HG03520 (cell line): Measurements from ENCODE around the gene NAIF1.
"Not testable (repeated sequence)": the region's sequence is repeated elsewhere in the genome, so short reads cannot be mapped to it uniquely, and the experiment has no call there.

Experiments used
- ATAC-seq: cut with Tn5 transposase; IDR thresholded peaks from one replicate; pipeline ENCODE4 v1.9.1; 2021; ENCODE audit warnings: mild to moderate bottlenecking, moderate library complexity; ENCODE audit not compliant: unreplicated experiment

The NAIF1 gene

DNA sequence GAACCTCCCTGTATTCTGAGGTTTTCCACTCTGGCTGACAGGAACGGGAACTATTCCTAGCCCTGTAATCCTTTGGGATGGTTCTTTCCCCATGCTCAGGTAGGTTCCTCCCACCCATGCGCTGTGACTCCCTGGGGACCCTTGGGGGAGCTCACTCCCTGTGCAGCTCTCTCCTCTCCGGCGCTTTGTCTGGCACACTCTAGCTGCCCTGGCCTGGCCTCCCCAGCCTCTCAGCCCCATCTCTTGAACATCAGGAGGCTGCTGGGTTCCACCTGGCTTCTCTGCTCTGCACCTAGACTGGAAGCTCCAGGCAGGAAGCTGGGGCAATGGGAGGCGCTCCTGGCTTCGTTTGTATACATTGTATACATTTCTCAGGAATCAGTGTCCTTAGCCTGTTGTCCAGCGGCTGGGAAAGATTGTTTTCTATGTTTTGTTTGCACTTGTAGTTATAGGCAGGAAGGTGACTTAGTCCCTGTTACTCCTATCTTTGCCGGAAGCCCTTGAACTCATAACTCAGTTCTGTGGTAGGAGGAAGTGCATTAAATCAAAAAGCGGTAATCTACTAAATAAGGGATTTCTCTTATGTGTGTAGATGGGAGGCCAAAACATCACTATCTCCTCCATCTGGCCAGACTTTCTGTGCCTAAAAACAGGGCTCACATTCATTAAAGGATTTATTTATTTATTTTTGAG lies 21.3 kb upstream of the NAIF1 start:
- no peak for ATAC-seq

DNA sequence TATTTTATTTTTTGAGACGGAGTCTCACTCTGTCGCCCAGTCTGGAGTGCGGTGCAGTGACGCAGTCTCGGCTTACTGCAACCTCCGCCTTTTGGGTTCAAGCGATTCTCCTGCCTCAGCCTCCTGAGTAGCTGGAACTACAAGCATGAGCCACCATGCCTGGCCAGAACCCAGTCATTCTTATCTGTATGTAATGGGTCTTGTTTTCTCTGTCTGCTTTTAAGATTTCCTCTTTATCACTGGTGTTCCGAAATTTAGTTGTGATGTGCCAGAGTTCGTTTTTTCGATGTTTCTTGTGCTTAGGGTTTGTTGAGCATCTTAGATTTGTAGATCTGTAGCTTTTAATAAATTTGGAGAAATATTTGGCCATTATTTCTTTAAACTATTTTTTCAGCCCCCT lies 20.1 kb upstream of the NAIF1 start:
- no peak for ATAC-seq

DNA sequence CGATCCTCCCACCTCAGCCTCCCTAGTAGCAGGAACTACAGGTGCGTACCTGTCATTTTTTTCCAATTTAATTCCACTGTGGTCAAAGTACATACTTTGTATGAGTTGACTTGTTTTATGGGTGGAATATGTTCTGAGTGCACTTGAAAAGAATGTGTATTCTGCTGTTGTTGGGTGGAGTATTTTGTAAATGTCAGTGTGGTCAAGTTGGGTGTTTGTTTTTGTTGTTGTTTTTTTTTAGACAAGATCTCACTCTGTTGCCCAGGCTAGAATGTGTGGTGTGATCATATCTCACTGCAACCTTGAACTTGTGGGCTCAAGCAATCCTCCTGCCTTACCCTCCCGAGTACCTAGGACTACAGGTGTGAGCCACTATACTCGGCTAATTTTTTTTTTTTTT lies 18.8 kb upstream of the NAIF1 start:
- ATAC-seq, result no peak

- ATAC-seq, result no peak
Measured at GRCh38 chr9:128084746-128085145, 17.6 kb upstream of the NAIF1 start.

DNA sequence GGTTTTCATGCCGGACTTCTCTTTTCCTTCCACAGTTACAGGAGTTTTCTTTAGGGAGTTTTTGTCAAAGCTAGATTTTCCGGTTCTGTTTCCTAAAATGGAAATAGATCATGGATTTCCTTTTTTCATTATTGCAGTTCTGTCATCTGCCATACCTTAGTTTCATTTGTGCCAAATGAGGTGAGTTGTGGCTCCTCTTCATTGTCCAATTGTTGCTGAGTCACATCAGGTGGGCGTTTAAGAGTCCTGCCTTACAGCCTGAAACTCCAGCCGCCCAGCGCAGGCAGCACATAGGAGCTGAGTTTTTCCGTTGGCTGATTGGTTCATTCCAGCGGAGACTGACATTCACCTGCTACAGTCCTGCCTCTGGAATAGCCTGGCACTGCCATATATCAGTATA lies 15.0 kb upstream of the NAIF1 start:
- ATAC-seq, result no peak

GRCh38 chr9:128081056-128081455 lies 13.9 kb upstream of the NAIF1 start:
- ATAC-seq, result no peak

GRCh38 chr9:128080206-128080605 lies 13.1 kb upstream of the NAIF1 start:
- no peak for ATAC-seq

DNA sequence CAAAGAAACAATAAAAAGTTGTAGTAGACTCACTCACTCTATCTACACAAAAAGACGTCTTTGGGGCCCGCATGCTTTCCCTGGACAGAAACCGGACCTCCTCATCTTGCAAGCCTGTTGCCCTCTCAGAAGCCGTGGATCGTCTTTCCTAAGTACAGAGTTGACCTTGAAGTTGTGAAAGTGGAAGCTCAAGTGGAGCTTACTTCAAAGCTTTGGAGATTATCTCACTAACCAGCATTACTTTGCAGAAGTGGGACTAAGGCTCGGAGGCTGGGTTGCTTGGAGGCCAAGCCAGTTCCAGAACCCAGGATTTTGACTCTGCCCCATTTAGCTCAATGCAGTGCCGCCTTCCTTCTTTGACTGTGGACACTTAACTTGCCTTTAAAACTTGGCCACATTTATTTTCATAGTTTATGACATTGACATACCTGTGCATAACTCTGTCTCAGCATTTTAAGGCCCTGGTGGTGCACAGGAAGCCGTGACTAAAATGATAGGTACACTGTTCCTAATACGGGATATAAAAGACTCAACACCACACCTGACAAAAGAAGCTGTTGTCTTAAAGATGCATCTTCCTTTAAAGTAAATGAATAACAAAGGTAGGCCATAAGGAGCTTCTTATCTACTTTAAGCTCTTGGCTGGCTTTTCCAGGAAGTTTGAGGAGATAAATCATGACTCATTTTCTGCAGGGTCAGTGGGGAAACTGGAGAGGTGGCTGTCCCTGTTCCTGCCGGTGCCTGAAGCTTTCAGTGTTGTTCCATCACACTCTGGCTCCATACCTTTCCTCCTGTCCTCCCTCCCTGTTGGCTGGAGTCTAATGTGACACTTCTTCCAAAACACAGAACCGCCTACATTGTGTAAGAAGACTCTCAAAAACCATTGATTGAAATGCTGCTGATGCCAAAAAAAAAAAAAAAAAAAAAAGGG lies 11.6 kb upstream of the NAIF1 start:
- ATAC-seq, result no peak

- no peak for ATAC-seq
Measured at GRCh38 chr9:128077847-128078503, 10.9 kb upstream of the NAIF1 start.

DNA sequence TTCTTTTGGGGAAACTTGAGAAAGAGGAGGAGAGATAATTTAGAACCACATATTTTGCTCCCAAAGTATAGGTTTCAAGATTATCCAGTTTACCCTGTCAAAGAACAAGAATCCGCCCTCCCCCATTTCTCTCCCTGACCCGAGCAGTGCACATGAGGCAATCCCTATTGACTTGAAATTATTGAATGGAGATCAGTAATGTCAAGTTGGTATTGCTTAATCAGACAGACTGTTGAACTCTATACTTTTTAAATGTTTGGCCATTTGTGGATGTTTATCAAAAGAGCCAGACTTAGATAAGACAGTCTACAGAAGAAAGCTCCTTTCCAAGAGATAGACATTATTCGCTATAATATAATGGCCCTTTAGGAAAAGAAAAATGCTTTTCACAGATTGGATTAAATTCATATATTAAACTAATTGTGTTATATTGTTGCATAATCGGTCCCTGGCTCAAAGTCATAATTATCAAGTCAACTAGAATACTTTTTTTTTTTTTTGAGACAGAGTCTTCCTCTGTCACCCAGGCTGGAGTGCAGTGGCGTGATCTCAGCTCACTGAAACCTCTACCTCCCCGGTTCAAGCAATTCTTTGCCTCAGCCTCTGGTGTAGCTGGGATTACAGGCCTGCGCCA lies 6.2 kb upstream of the NAIF1 start:
- no peak for ATAC-seq

DNA sequence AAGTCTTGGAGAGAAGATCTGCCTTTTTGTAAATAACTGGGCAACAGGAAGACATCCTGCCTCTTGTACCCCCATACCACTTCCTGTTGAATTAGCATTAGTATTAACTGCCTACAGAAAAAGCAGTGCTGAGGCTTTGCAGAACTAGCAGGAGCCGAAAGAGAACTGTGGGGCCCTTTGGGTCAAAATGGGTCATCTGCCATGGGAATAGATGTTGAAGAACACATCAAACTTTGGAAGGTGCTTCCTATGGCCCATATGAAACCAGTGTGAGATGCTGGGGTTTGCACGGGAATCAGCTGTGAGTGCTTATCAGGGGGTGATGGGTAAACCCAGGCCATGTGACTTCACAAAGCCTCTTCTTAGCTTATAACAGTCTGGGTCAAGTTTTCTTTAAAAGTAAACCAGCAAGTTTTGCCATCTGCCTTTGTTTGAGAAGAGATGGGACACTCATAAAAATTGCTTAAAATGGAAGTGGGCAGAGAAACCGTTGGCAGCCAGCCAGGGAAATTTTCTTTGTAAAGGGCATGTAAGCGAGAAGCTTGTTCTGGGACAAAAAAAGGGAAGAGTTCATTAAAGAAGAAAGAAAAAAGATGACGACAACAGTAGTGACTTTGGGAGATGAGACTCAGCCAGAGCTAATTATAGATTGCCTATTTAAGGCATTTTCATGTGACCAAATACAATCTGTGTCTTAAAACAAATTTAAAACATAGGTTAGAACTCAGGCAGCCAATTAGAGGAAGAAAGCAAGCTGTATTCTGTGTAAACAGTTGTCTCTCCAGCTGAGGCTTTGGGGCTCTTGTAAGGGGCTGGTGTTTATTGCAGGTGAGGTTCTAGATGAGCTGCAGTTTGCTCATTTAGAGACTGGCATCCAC lies 5.3 kb upstream of the NAIF1 start:
- no peak for ATAC-seq

GRCh38 chr9:128071475-128071874 lies 4.4 kb upstream of the NAIF1 start:
- ATAC-seq, result not testable (repeated sequence)

DNA sequence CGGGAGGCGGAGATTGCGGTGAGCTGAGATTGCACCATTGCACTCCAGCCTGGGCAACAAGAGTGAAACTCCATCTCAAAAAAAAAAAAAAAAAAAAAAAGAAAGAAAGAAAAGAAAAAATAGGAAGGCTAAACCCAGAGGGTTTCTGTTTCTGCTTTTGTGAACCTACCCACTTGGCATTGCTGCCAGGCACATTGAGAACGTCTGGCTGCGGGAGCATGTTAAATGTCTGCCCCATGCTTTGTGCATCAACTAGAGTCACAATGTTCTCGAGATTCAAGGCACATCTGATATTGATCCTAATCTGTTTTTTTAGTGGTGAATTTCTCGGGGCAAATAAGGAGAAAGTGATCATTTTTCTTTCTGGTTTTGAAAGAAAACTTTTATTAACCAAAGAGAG lies 3.8 kb upstream of the NAIF1 start:
- no peak for ATAC-seq

DNA sequence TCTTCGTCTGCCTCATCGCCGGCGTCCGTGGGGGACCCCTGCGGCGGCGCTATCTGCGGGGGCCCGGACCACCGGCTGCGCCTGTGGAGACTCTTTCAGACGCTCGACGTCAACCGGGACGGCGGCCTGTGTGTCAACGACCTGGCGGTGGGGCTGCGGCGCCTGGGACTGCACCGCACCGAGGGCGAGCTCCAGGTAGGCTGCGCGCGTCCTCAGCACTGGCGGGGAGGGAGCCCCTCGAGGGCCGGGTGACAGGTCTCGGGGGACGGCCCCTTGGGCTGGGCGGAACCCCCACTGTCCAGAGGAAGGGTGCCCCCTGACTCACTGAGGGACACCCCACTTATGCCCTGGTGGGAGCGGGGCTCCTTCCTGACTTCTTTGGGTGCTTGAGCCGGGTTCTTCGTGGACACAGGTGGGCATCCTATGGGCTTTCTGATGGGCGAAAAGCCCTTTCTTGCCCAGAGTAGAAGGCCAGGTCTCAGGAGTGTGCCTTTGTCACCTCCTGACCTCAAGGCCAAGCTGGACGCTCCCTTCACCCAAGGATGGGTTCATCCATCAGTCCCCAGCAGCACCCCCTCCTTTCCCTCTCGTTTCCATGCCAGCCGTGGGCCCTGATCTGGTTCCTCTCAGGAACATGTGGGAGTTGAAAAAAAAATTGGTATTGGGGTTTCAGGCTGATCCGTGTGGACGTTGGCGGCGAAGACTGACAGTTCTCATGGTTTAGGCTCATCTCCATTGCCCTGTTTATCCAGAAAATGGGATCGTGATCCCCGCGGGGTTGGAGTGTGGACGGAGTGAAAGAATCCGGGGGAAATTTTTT lies 1.5 kb upstream of the NAIF1 start:
- ATAC-seq, result no peak

- ATAC-seq, result peak; percentile 69
Measured at GRCh38 chr9:128067645-128068385, 695 bp upstream of the NAIF1 start, which contains the start of gene SLC25A25. Gene SLC25A25, plus strand, starts transcription at chr9:128068232. Its CDS starts 88 bp downstream, at chr9:128068320.

DNA sequence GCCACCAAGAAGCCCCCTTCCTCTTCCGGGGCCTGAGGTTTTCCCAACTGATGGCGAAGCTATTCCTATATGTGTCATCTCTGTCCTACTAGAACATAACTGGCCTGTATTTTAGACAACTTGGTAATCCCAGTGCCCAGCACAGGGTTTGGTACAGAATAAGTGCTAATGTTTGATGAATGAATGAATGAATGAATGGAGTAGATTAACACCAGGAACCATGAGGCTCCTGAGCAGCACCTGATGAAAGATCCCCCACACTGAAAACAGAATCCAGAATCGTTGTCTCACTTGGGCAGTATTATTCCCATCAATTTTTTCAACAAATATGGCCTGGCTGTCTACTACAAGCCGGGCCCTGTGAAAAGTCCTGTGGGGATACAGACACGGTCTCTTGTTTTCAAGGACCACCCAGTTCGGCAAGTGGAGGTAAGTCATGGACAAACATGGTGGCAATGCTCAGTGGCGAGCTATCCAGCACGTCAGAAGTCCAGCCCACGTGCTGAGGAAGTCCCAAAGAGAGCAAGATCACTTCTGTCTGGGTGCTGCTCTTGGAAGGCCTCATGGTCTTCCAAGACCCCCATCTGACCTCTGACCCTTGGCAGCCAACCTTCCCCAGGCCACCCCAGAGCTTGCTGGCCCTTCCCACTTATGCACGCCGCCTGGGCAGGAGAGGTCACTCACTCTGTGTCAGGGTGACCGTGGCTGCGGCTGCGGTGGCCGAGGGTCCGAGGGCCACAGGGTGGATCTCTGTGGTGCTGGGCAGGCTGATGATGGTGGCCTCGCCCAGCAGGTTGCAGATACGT lies 1.0 kb downstream of the NAIF1 start:
- no peak for ATAC-seq
